ENCODE data around the gene HSH2D. TPM values are rescaled to one million over a fixed set of nuclear protein-coding genes. Genes with fewer than 3 reads are reported as not detected.

Gene HSH2D
- total and polyA plus RNA-seq, 2 of the 13 experiments (the other 11 are each of a cell fraction or from before 2014, with no cell fraction given) = 0.69 to 3.2 TPM

GRCh38 chr19:16111160-16111908 lies 32.2 kb upstream of the HSH2D start, which contains the start of gene RAB8A (continued):
- peak; percentile 94 for TF ChIP-seq CTCF (CRISPR knock-in tag; IDR thresholded peaks at IDR 0.05)
- TF ChIP-seq ZBTB1 (CRISPR knock-in tag; IDR thresholded peaks at IDR 0.05; ENCODE audit: borderline replicate concordance) = no peak
- TF ChIP-seq ZKSCAN8 (CRISPR knock-in tag; IDR thresholded peaks at IDR 0.05; ENCODE audit: borderline replicate concordance) = peak; percentile 43; the same call in 1 of the 2 replicates
- peak; percentile 98 for TF ChIP-seq ZNF687 (CRISPR knock-in tag; IDR thresholded peaks at IDR 0.05)
- TF ChIP-seq DMAP1 (CRISPR knock-in tag; IDR thresholded peaks at IDR 0.05) = peak; percentile 67
- TF ChIP-seq NR3C1 (CRISPR knock-in tag; IDR thresholded peaks at IDR 0.05) = no peak
- peak; percentile 62; the same call in 1 of the 2 replicates for TF ChIP-seq TBX3 (IDR thresholded peaks at IDR 0.05; ENCODE audit: borderline replicate concordance)
- TF ChIP-seq ZNF547 (CRISPR knock-in tag; IDR thresholded peaks at IDR 0.05) = peak; percentile 60; the same call in 1 of the 2 replicates
- TF ChIP-seq CBX1 (IDR thresholded peaks at IDR 0.05; ENCODE audit: low read depth) = peak; percentile 43
- no peak for TF ChIP-seq ZNF652 (CRISPR knock-in tag; IDR thresholded peaks at IDR 0.05; ENCODE audit: borderline replicate concordance, low read depth)
- peak; percentile 47 for TF ChIP-seq HDAC1 (CRISPR knock-in tag; IDR thresholded peaks at IDR 0.05)
- TF ChIP-seq ZNF891 (CRISPR knock-in tag; IDR thresholded peaks at IDR 0.05) = no peak
- TF ChIP-seq ZNF552 (CRISPR knock-in tag; IDR thresholded peaks at IDR 0.05; ENCODE audit: borderline replicate concordance) = no peak
- TF ChIP-seq TFDP2 (CRISPR knock-in tag; IDR thresholded peaks at IDR 0.05) = peak; percentile 99
- no peak for TF ChIP-seq MBD4 (IDR thresholded peaks at IDR 0.05; ENCODE audit: borderline replicate concordance, low read length)
